ENCODE results near the gene CD82.

The CD82 gene

DNA sequence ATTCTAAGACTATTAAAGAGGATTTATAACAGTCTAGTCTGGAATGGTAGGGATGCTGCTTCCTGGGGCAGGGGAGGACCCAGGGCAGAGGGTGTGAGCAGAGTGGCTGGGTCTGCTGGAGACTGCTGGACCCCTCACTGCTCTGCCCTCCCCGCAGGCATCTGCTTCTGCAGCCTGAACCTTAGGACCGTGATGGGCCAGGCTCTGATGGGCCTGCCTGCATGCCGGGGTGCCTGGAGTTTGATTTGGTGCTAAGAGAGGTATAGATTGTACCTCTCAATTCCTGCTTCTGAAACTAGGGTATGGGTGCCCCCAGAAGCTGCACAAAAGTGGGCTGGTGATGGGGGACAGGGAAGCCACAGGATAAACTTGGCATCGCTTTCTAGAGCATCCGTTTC is 54.9 kb downstream of the CD82 start:
- DNase-seq = no peak

GRCh38 chr11:44621140-44621681 is 55.7 kb downstream of the CD82 start:
- DNase-seq = peak; percentile 64

DNA sequence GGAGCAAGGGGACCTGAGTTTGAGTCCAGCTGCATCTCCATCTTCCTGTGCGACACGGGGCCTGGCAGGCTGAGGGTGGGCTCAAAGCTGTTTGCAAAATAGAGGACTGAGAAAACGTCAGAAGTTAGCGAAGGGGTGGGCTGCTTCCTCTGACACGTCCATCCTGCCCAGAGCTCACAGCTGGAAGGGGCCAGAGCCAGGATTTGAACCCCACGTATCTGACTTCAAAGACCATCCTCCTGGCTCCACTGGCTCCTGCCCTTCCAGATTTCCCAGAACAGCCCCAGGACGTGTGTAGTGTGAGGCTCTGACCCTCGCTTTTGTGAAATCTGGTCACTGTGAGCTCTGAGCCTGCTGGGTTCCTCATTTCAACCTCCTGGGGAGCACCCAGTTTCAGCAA is 56.3 kb downstream of the CD82 start:
- DNase-seq = no peak

- DNase-seq = no peak
Measured at GRCh38 chr11:44622190-44622650, 56.8 kb downstream of the CD82 start.

DNA sequence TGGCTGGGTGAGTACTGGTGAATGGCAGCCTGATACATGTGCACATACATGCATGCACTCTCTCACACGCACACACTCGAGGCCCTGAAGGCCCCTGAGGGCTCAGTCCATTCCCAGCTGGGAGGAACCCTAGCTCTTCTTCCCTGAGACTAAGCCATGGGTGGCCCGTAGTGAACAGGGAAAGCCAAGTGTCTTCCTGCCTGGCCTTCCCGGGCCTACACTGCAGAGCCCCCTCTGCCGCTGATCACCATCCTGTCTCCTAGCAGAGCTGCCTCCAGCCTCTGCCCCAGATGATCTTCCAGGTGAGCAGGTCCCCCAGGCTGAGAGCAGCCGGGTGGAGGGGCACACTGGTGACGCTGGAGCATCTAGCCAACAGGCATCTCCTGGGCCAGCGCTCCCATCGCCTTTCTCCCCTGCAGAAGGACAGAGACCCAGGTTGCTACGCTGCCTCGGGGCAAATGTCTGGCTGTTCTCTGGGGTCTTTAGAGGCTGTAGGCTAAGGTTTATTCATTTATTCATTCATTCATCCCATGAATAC is 57.3 kb downstream of the CD82 start:
- no peak for DNase-seq

- DNase-seq = no peak
Measured at GRCh38 chr11:44623341-44623730, 57.9 kb downstream of the CD82 start.

- no peak for DNase-seq
Measured at GRCh38 chr11:44623731-44624491, 58.4 kb downstream of the CD82 start.

GRCh38 chr11:44624761-44625221 is 59.3 kb downstream of the CD82 start:
- no peak for DNase-seq

DNA sequence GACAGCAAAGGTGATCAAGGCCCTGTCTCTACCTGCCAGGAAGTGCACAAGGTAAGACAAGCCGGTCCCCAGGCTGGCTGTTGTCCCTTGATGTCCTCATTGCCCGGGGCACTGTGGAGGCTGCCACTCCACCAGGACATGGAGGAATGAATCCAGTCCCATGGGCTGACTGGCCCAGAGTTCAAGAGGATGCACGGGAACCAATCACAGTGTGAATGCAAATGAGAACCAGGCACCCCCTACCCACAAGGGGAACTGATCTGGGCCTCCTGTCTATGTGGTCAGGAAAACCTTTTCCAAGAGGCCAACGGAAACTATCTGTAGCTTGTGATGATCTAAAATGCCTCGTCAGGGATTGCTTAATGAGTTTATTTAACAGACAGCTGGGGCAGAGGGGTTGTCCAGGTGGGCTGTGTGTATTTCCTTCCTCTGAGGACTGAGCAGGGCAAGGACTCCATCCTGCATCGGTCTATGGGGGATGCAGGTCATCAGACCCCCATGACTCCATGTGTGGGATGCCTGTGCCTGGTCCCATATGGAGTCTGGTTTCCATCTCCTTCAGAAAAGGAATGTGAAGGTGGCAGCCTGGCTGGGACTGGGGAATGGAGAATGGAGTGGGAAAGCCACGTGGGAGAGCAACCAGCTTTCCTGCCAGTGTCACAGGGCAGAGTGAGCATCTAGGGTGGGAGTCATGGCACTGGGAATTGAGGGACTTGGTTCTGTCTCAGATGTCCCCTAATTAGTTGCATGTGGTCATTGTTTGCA is 60.5 kb downstream of the CD82 start:
- DNase-seq = no peak

DNA sequence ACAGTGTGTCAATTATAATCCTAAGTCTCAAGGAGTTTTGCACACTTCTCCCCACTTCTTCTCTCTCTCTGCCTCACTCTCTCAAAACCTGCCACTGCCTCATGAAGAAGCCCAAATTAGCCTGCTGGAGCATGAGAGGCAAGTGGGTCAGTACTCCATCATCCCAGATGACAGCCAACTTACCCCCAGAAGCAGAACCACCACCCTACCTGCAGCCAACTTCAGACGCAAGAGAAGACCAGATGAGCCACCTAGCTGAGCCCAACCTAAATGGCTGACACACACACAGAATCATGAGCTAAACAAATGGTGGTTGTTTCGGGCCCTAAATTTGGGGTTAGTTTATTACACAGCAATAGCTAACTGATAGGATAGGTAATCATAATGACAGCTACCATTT is 61.2 kb downstream of the CD82 start:
- no peak for DNase-seq

GRCh38 chr11:44627165-44627789 is 61.8 kb downstream of the CD82 start:
- no peak for DNase-seq

- DNase-seq = no peak
Measured at GRCh38 chr11:44627911-44628729, 62.7 kb downstream of the CD82 start.

DNA sequence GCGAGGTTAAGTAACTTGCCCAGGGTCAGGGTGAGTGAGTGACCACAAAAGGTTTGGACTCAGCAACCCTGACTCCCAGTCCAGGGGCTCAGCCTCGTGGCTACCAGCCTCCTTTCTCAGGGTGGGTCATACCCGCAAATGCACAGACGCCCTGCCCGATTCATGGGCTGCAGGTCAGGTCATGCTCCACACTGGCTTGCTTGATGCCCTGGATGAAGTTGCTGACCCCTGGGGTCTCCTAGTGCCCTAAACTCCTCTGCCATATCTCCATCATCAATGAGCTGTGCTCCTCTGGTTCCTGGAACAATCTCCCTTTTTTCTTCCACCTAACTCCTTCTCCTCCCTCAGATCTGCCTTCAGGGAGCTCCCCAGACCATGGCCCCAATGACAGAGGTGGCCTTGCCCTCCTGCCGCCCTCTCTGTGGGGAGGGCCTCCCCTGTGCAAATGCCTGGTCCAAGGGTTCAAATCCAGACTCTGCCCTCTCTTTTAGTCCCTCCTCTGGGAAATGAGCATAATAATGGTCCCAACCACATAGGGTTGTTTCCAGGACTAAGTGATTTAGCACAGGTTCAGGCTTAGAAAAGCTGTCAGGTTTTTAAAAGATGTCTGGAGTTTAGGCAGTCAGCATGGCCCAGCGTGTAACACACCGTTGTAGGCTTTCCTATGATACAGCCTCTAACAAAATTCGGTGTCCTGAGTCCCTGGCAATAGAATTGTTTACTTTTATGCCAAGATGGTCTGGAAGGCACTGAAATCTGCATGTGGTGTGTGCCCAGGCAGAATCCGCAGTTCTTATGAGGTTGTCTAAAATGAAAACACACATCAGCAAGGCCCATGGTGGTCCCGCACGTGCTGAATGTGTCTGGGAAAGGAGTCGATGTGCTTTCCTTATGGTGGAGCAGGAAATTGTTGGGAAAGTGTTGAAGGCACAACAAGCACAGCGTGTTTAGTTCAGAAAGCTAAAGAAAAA is 63.6 kb downstream of the CD82 start:
- DNase-seq = no peak

DNA sequence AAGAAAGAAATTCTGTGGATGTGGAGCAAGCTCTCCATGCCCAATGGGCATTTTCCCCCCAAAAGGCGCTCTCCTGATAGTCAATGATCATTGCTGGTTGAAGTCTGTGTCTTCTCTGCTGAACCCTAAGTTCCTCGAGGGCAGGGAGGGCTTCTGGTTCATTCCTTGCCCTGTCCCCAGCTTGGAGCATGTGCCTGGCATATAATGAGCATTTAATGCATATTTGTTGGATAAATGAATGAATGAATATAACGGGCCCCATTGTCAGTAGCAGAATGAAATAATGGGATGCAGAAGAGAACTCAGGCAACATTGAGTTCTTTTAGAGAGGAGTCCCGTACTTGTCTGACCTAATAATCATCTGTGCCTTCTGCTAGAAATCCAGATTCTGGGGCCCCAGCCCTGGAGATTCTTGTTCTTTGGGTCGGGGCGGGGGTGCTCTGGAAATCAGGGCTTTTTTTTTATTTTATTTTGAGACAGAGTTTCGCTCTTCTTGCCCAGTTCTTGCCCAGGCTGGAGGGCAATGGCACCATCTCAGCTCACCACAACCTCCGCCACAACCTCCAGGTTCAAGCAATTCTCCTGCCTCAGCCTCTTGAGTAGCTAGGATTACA is 64.4 kb downstream of the CD82 start:
- DNase-seq = no peak

- DNase-seq = no peak
Measured at GRCh38 chr11:44630511-44631210, 65.2 kb downstream of the CD82 start.

DNA sequence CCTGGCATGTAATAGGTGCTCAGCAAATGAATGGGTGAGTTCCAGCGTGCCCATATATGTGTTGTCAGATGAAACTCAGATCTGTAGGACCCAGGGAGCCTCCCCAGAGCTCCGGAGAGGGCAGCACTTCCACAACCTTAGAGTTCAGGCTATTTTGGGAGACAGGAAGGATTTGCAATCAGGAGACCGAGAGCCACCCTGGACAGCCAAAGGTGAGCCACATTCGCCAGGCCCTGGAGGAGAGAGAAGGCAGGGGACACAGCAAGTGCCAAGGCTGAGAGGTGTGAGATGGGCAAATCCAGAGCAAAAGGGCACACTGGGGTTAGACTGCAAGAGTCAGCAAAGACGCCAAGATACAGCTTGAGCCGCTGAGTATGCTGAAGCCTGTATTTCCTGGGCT is 66.4 kb downstream of the CD82 start:
- no peak for DNase-seq

DNA sequence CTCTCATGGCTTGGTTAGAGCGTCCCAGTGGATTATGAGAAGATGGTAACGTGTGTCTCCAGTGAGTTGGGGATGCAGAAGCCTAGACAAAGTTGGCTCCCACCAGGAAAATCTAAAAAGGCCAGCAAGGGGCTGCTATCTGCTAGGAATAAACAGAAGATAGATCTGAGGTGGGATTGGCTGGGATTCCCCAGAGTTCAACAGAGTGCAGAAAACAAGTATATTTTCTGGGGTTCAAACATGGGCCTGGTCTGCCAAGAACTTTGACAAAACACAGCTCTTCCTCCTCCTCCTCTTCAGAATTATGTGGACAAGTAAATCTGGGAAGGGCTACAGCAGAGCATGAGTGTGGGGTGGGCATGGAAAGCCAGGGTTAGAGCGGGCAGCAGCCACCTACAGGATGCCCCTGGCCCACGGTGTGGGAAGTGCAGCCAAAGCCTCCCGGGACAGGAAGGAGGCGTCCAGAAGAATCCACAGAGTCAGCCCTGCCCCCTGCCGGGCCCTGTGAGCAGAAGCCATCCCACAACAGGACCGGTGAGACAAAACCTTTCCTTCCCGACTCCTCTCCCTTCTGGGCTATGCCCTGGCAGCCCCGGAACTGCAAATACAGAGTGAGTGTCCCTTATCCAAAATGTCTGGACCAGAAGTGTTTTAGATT is 67.1 kb downstream of the CD82 start:
- peak; percentile 26 for DNase-seq

- DNase-seq = no peak
Measured at GRCh38 chr11:44633641-44634040, 68.2 kb downstream of the CD82 start.
